ENCODE results near the gene ITPR3.

DNA sequence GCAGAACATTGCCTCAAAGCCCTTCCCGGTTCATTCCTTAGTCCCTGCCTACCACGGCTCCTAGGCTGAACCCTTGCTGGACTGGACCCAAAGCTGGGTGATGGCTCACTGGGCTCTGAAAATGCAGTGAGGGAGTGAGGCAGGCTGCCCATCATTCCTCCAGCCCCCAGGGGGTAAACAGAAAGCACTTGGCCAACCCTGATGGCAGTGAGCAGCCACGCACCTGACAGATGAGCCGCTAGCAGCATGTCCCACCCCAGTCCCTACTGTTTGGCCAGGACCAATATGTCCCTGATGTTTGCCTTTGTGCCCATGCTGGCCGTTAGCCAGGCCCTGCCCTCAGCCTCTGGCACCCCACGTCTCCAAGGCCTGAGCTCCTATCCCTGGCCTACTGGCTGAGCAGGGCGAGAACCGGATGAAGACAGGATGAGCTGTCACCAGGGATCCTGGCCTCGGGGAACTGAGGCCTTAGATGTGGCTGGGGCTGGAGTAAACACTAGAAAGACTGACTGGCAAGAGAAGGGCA lies 21.6 kb upstream of the ITPR3 start:
- TF ChIP-seq EZH2 (IDR thresholded peaks at IDR 0.05; ENCODE audit: insufficient read depth, poor library complexity, severe bottlenecking) (no peak), EZH2phosphoT487 (IDR thresholded peaks at IDR 0.05; ENCODE audit: insufficient read depth, low read depth) (no peak)

Measured in GM23248 (cell line).